Neuronal stem cell (in vitro differentiated cells): ENCODE results near the gene ARHGAP18.
A peak's percentile ranks its signal among the peaks of the same experiment; 100 is the strongest.

Source experiments
- DNase-seq: peaks from one replicate; pipeline ENCODE4 v3.0.0-alpha.2; 2013; ENCODE audit warnings: low spot score
- H2AFZ ChIP-seq: one replicate; pipeline ENCODE4 v1.6.1; 2013; ENCODE audit warnings: mild to moderate bottlenecking, low read length, inconsistent platforms
- H2AK5ac ChIP-seq: 2 replicates; pipeline ENCODE4 v1.6.1; 2013; ENCODE audit warnings: low read depth, mild to moderate bottlenecking, inconsistent platforms, low read length, moderate library complexity, mixed read lengths
- H2BK120ac ChIP-seq: 2 replicates; pipeline ENCODE4 v1.6.1; 2013; ENCODE audit warnings: low read depth, mild to moderate bottlenecking, inconsistent platforms, low read length, moderate library complexity, mixed read lengths
- H2BK12ac ChIP-seq: one replicate; pipeline ENCODE4 v1.6.1; 2013; ENCODE audit warnings: low read length, inconsistent platforms
- H2BK15ac ChIP-seq: 2 replicates; pipeline ENCODE4 v1.6.1; 2013; ENCODE audit warnings: mild to moderate bottlenecking, low read length, inconsistent platforms, mixed read lengths
- H2BK5ac ChIP-seq: one replicate; pipeline ENCODE4 v1.6.1; 2013; ENCODE audit warnings: inconsistent platforms, mild to moderate bottlenecking, low read length, moderate library complexity
- H3K14ac ChIP-seq: one replicate; pipeline ENCODE4 v1.6.1; 2013; ENCODE audit warnings: low read length, inconsistent platforms
- H3K18ac ChIP-seq: 2 replicates; pipeline ENCODE4 v1.6.1; 2013; ENCODE audit warnings: low read length, inconsistent platforms
- H3K23ac ChIP-seq: 2 replicates; pipeline ENCODE4 v1.6.1; 2013; ENCODE audit warnings: low read depth, mild to moderate bottlenecking, mixed read lengths, low read length, inconsistent platforms; ENCODE audit not compliant: poor library complexity
- H3K27ac ChIP-seq: replicated peaks from 3 replicates; pipeline ENCODE4 v1.5.1; 2013; ENCODE audit warnings: low read length, inconsistent platforms
- H3K27me3 ChIP-seq, 3 experiments: 2 replicates each; pipeline ENCODE4 v1.6.1; 2013; ENCODE audit warnings: low read length in 3 of 3, mild to moderate bottlenecking in 2 of 3, inconsistent platforms in 1 of 3, low read depth in 1 of 3, mixed read lengths in 1 of 3, moderate library complexity in 1 of 3; ENCODE audit not compliant: control insufficient read depth in 3 of 3, insufficient read depth in 3 of 3
- H3K36me3 ChIP-seq, 2 donors: replicated peaks in 1 of 2; 2 replicates each; pipeline ENCODE4 v1.6.1; 2013; ENCODE audit warnings: low read length in 2 of 2; ENCODE audit not compliant: control insufficient read depth in 2 of 2, insufficient read depth in 2 of 2
- H3K4ac ChIP-seq: 2 replicates; pipeline ENCODE4 v1.6.1; 2013; ENCODE audit warnings: inconsistent platforms, mild to moderate bottlenecking, low read length, moderate library complexity
- H3K4me1 ChIP-seq, 2 donors: 1 replicate in 1 of 2; 2 replicates in 1 of 2; pipeline ENCODE4 v1.6.1; 2013; ENCODE audit warnings: low read length in 2 of 2, low read depth in 1 of 2; ENCODE audit not compliant: control insufficient read depth in 2 of 2, insufficient read depth in 1 of 2
- H3K4me2 ChIP-seq: one replicate; pipeline ENCODE4 v1.6.1; 2013; ENCODE audit warnings: mild to moderate bottlenecking, low read length, inconsistent platforms; ENCODE audit not compliant: insufficient read depth, poor library complexity, severe bottlenecking
- H3K4me3 ChIP-seq, 2 donors: 2 replicates each; pipeline ENCODE4 v1.5.1; 2013; ENCODE audit warnings: low read length in 2 of 2, mild to moderate bottlenecking in 2 of 2, inconsistent platforms in 1 of 2, moderate library complexity in 1 of 2
- H3K79me1 ChIP-seq: one replicate; pipeline ENCODE4 v1.6.1; 2013; ENCODE audit warnings: low read depth, mild to moderate bottlenecking, inconsistent platforms, low read length, moderate library complexity
- H3K9ac ChIP-seq: one replicate; pipeline ENCODE4 v1.6.1; 2013; ENCODE audit warnings: mild to moderate bottlenecking, low read depth, low read length, inconsistent platforms; ENCODE audit not compliant: poor library complexity
- H3K9me3 ChIP-seq, 2 donors: replicated peaks in 1 of 2; 2 replicates each; pipeline versions ENCODE3 to v1.6.1; 2013; ENCODE audit warnings: low read length in 2 of 2, mild to moderate bottlenecking in 2 of 2, inconsistent platforms in 1 of 2, low read depth in 1 of 2, mixed read lengths in 1 of 2, moderate library complexity in 1 of 2; ENCODE audit not compliant: control insufficient read depth in 2 of 2, insufficient read depth in 1 of 2
- H4K8ac ChIP-seq: one replicate; pipeline ENCODE4 v1.6.1; 2013; ENCODE audit warnings: low read depth, mild to moderate bottlenecking, inconsistent platforms, low read length, moderate library complexity
- H4K91ac ChIP-seq: one replicate; pipeline ENCODE4 v1.6.1; 2013; ENCODE audit warnings: low read length, low read depth, mild to moderate bottlenecking, inconsistent platforms; ENCODE audit not compliant: poor library complexity
- WGBS, 2 donors: extraction: QIAGEN DNeasy Blood & Tissue Kit; methylation state at CpG; one replicate each; pipeline ENCODE4 v1.1.7; 2013; ENCODE audit warnings: missing lambda C conversion rate in 2 of 2, mixed read lengths in 1 of 2; ENCODE audit not compliant: insufficient read length in 2 of 2, insufficient replicate concordance in 1 of 2; ENCODE audit errors: extremely low coverage in 2 of 2; 5-methylcytosine and 5-hydroxymethylcytosine counted together

Gene ARHGAP18

GRCh38 chr6:129642322-129642721 lies 67.7 kb downstream of the ARHGAP18 start:
- H3K4me2 ChIP-seq, result no peak overlapping the region

GRCh38 chr6:129641344-129641743 lies 68.6 kb downstream of the ARHGAP18 start:
- DNase-seq, result no peak
- no peak overlapping the region for H2BK120ac ChIP-seq
- H3K27ac ChIP-seq, result no peak overlapping the region
- no peaks in the 10 kb centered on the region for H3K27me3 ChIP-seq
- no peak overlapping the region for H4K91ac ChIP-seq
- H3K4me2 ChIP-seq, result no peak overlapping the region
- H3K4ac ChIP-seq, result no peak overlapping the region
- no peaks in the 10 kb centered on the region for H3K9me3 ChIP-seq
- no peak overlapping the region for H3K4me3 ChIP-seq
- no peaks in the 10 kb centered on the region for H3K79me1 ChIP-seq
- H3K14ac ChIP-seq, result no peak overlapping the region
- no peak overlapping the region for H2AK5ac ChIP-seq
- no peak overlapping the region for H3K9ac ChIP-seq
- H2BK5ac ChIP-seq, result no peak overlapping the region
- no peak overlapping the region for H4K8ac ChIP-seq
- H3K18ac ChIP-seq, result no peak overlapping the region
- peaks cover 0 to 7% of the 10 kb centered on the region in 2 donors for H3K4me1 ChIP-seq
- H2BK12ac ChIP-seq, result no peak overlapping the region
- no peaks in the 10 kb centered on the region for H3K36me3 ChIP-seq
- no peak overlapping the region for H2AFZ ChIP-seq
- no peak overlapping the region for H2BK15ac ChIP-seq
- no peak overlapping the region for H3K23ac ChIP-seq

More at GRCh38 chr6:129642322-129642721, 67.7 kb downstream of the ARHGAP18 start:
- no peak overlapping the region for H4K91ac ChIP-seq
- H3K23ac ChIP-seq, result no peak overlapping the region
- no peaks in the 10 kb centered on the region for H3K9me3 ChIP-seq
- H3K4me3 ChIP-seq, result no peak overlapping the region
- no peaks in the 10 kb centered on the region for H3K79me1 ChIP-seq
- H3K9ac ChIP-seq, result no peak overlapping the region
- no peak overlapping the region for H4K8ac ChIP-seq
- no peak overlapping the region for H3K4ac ChIP-seq
- H2AK5ac ChIP-seq, result no peak overlapping the region
- no peak overlapping the region for H2BK12ac ChIP-seq
- H2BK120ac ChIP-seq, result no peak overlapping the region
- H3K4me1 ChIP-seq, result peaks cover 0 to 7% of the 10 kb centered on the region in 2 donors
- H3K27me3 ChIP-seq, result no peaks in the 10 kb centered on the region
- no peak overlapping the region for H3K18ac ChIP-seq
- no peak overlapping the region for H2AFZ ChIP-seq
- H2BK15ac ChIP-seq, result no peak overlapping the region
- H3K27ac ChIP-seq, result no peak overlapping the region
- H3K14ac ChIP-seq, result no peak overlapping the region
- no peaks in the 10 kb centered on the region for H3K36me3 ChIP-seq
- no peak for DNase-seq
- no peak overlapping the region for H2BK5ac ChIP-seq

DNA sequence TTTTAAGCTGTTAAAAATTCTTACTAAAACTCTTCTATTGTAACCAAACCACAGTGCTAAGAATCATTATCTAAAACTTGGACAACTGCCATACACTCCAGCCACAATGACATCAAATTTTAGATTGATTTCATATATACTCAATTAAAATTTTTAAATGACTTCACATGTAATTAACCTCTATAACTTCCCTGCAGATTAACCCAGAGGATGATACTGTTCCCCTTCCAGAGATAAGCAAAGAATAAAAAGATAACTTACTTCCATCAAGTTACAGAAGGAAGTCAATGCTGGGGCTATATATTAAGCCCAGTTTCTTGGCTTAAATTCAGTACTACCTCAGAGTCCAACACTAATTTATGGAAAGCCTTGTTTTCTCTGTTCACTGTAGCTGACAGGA lies 71.3 kb downstream of the ARHGAP18 start:
- H2BK5ac ChIP-seq, result no peak overlapping the region
- H3K9ac ChIP-seq, result no peak overlapping the region
- no peaks in the 10 kb centered on the region for H3K27me3 ChIP-seq
- H3K27ac ChIP-seq, result no peak overlapping the region
- H3K36me3 ChIP-seq, result no peaks in the 10 kb centered on the region
- no peaks in the 10 kb centered on the region for H3K9me3 ChIP-seq
- no peak overlapping the region for H4K91ac ChIP-seq
- no peak overlapping the region for H3K18ac ChIP-seq
- H3K4me3 ChIP-seq, result no peak overlapping the region
- peak overlapping the region; percentile 81 for H2AFZ ChIP-seq
- no peak for DNase-seq
- H4K8ac ChIP-seq, result no peak overlapping the region
- no peak overlapping the region for H2BK15ac ChIP-seq
- no peak overlapping the region for H3K4ac ChIP-seq
- peaks cover 0 to 5% of the 10 kb centered on the region in 2 donors for H3K4me1 ChIP-seq
- H3K23ac ChIP-seq, result no peak overlapping the region
- no peak overlapping the region for H2BK12ac ChIP-seq
- no peaks in the 10 kb centered on the region for H3K79me1 ChIP-seq
- H3K4me2 ChIP-seq, result no peak overlapping the region
- no peak overlapping the region for H2BK120ac ChIP-seq
- no peak overlapping the region for H2AK5ac ChIP-seq
- H3K14ac ChIP-seq, result no peak overlapping the region

GRCh38 chr6:129638055-129638684 lies 71.8 kb downstream of the ARHGAP18 start:
- Histone ChIP-seq H3K18ac (no peak overlapping the region), H4K8ac (no peak overlapping the region), H2BK5ac (no peak overlapping the region), H3K27ac (no peak overlapping the region), H2AK5ac (no peak overlapping the region), H3K4me1 (peaks cover 0 to 5% of the 10 kb centered on the region in 2 donors), H3K4me3 (no peak overlapping the region), H3K4me2 (no peak overlapping the region), H2BK15ac (no peak overlapping the region), H3K14ac (no peak overlapping the region), H2AFZ (peak overlapping the region; percentile 81), H3K79me1 (no peaks in the 10 kb centered on the region), H3K9me3 (no peaks in the 10 kb centered on the region), H2BK120ac (no peak overlapping the region), H4K91ac (no peak overlapping the region), H3K23ac (no peak overlapping the region), H3K4ac (no peak overlapping the region), H2BK12ac (no peak overlapping the region), H3K36me3 (no peaks in the 10 kb centered on the region), H3K9ac (no peak overlapping the region), H3K27me3 (no peaks in the 10 kb centered on the region)
- WGBS, 2 donors, result no CpG with 5 or more reads among the region's 8 CpGs
- no peak for DNase-seq
